Measurements from ENCODE around the gene ZFP28.

DNA sequence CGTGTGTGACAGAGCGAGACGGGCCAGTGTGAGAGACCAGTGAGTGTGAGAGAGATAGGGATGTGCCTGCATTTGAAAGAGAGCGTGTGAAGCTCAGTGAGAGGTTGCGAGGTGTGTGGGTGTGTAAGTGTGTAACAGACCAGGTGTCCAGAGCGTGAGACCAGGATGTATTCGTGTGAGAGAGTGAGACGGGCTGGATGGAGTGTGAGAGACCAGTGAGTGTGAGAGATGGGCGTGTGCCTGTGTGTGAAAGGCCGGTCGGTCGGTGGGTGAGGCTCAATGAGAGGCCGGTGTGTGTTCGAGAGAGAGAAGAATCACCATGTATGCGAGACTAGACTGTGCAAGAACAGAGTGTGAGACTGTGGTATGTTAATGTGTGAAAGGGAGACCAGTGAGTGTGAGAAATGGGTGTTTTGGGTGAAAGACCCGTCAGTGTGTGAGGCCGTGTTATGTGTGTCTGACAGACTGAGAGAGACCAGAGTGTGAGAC lies 30.4 kb upstream of the ZFP28 start:
- TF ChIP-seq POLR2A (IDR thresholded peaks at IDR 0.05; ENCODE audit: low read depth, low read length) (no peak), RAD21 (IDR thresholded peaks at IDR 0.05; ENCODE audit: low read length) (no peak), RCOR1 (IDR thresholded peaks at IDR 0.05; ENCODE audit: insufficient replicate concordance, low read length) (no peak), RFX5 (IDR thresholded peaks at IDR 0.05; ENCODE audit: low read depth, low read length) (no peak), NFE2L2 (IDR thresholded peaks at IDR 0.05; ENCODE audit: low read depth, low read length) (no peak)
- TF ChIP-seq, protein P1, sequence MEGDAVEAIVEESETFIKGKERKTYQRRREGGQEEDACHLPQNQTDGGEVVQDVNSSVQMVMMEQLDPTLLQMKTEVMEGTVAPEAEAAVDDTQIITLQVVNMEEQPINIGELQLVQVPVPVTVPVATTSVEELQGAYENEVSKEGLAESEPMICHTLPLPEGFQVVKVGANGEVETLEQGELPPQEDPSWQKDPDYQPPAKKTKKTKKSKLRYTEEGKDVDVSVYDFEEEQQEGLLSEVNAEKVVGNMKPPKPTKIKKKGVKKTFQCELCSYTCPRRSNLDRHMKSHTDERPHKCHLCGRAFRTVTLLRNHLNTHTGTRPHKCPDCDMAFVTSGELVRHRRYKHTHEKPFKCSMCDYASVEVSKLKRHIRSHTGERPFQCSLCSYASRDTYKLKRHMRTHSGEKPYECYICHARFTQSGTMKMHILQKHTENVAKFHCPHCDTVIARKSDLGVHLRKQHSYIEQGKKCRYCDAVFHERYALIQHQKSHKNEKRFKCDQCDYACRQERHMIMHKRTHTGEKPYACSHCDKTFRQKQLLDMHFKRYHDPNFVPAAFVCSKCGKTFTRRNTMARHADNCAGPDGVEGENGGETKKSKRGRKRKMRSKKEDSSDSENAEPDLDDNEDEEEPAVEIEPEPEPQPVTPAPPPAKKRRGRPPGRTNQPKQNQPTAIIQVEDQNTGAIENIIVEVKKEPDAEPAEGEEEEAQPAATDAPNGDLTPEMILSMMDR (conservative IDR thresholded peaks at IDR 0.05; ENCODE audit: low read depth, low read length): no peak
- TF ChIP-seq, protein P2, sequence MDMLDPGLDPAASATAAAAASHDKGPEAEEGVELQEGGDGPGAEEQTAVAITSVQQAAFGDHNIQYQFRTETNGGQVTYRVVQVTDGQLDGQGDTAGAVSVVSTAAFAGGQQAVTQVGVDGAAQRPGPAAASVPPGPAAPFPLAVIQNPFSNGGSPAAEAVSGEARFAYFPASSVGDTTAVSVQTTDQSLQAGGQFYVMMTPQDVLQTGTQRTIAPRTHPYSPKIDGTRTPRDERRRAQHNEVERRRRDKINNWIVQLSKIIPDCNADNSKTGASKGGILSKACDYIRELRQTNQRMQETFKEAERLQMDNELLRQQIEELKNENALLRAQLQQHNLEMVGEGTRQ (IDR thresholded peaks at IDR 0.05; ENCODE audit: low read depth, low read length): no peak
- TF ChIP-seq, protein P3, sequence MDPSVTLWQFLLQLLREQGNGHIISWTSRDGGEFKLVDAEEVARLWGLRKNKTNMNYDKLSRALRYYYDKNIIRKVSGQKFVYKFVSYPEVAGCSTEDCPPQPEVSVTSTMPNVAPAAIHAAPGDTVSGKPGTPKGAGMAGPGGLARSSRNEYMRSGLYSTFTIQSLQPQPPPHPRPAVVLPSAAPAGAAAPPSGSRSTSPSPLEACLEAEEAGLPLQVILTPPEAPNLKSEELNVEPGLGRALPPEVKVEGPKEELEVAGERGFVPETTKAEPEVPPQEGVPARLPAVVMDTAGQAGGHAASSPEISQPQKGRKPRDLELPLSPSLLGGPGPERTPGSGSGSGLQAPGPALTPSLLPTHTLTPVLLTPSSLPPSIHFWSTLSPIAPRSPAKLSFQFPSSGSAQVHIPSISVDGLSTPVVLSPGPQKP (IDR thresholded peaks at IDR 0.05; ENCODE audit: borderline replicate concordance, low read depth, low read length): no peak
